Trophoblast cell (in vitro differentiated cells and primary cell): ENCODE measurements around the gene WDFY3.
"Not testable (repeated sequence)": the region's sequence is repeated elsewhere in the genome, so short reads cannot be mapped to it uniquely, and the experiment has no call there.

Experiments
- DNase-seq, 2 donors: peaks; one replicate each; pipeline ENCODE4 v3.0.0-alpha.2; 2016
- H2AFZ ChIP-seq: 2 replicates; pipeline ENCODE4 v1.6.1; 2013; ENCODE audit warnings: low read length, moderate library complexity, mild to moderate bottlenecking; ENCODE audit not compliant: insufficient read depth, poor library complexity
- H2AK5ac ChIP-seq: 2 replicates; pipeline ENCODE4 v1.6.1; 2013; ENCODE audit warnings: mild to moderate bottlenecking, low read length
- H2BK120ac ChIP-seq: 2 replicates; pipeline ENCODE4 v1.6.1; 2013; ENCODE audit warnings: low read length, mild to moderate bottlenecking, moderate library complexity; ENCODE audit not compliant: insufficient read depth, poor library complexity
- H2BK12ac ChIP-seq: 2 replicates; pipeline ENCODE4 v1.6.1; 2013; ENCODE audit warnings: mild to moderate bottlenecking, low read length, moderate library complexity
- H2BK5ac ChIP-seq: 2 replicates; pipeline ENCODE4 v1.6.1; 2013; ENCODE audit warnings: low read length, low read depth, moderate library complexity, mild to moderate bottlenecking; ENCODE audit not compliant: poor library complexity
- H3K14ac ChIP-seq: 2 replicates; pipeline ENCODE4 v1.6.1; 2013; ENCODE audit warnings: mild to moderate bottlenecking, low read length
- H3K18ac ChIP-seq: 2 replicates; pipeline ENCODE4 v1.6.1; 2013; ENCODE audit warnings: mild to moderate bottlenecking, low read length
- H3K23ac ChIP-seq: 2 replicates; pipeline ENCODE4 v1.6.1; 2013; ENCODE audit warnings: low read length
- H3K27ac ChIP-seq: 2 replicates; pipeline ENCODE4 v1.5.1; 2013; ENCODE audit warnings: low read depth, mild to moderate bottlenecking, inconsistent platforms, low read length, moderate library complexity
- H3K27me3 ChIP-seq: 2 replicates; pipeline ENCODE4 v1.6.1; 2013; ENCODE audit warnings: inconsistent platforms, mild to moderate bottlenecking, low read length, moderate library complexity; ENCODE audit not compliant: insufficient read depth
- H3K36me3 ChIP-seq, 2 experiments: 1 replicate in 1 of 2; 2 replicates in 1 of 2; pipeline ENCODE4 v1.6.1; 2013; ENCODE audit warnings: low read length in 2 of 2, mild to moderate bottlenecking in 2 of 2, moderate library complexity in 1 of 2; ENCODE audit not compliant: insufficient read depth in 2 of 2, control insufficient read depth in 1 of 2
- H3K4ac ChIP-seq: 2 replicates; pipeline ENCODE4 v1.6.1; 2013; ENCODE audit warnings: low read depth, mild to moderate bottlenecking, low read length, moderate library complexity
- H3K4me1 ChIP-seq, 2 experiments: 1 replicate in 1 of 2; 2 replicates in 1 of 2; pipeline ENCODE4 v1.6.1; 2013; ENCODE audit warnings: low read length in 2 of 2, mild to moderate bottlenecking in 2 of 2, moderate library complexity in 1 of 2; ENCODE audit not compliant: insufficient read depth in 2 of 2, control insufficient read depth in 1 of 2
- H3K4me2 ChIP-seq: 2 replicates; pipeline ENCODE4 v1.6.1; 2013; ENCODE audit warnings: inconsistent platforms, mild to moderate bottlenecking, low read length, moderate library complexity
- H3K4me3 ChIP-seq: 2 replicates; pipeline ENCODE4 v1.5.1; 2013; ENCODE audit warnings: mild to moderate bottlenecking, low read depth, low read length, inconsistent platforms
- H3K79me1 ChIP-seq: one replicate; pipeline ENCODE4 v1.6.1; 2013; ENCODE audit warnings: low read length
- H3K79me2 ChIP-seq: 2 replicates; pipeline ENCODE4 v1.6.1; 2013; ENCODE audit warnings: low read length, mild to moderate bottlenecking; ENCODE audit not compliant: control insufficient read depth, insufficient read depth, poor library complexity
- H3K9ac ChIP-seq: 2 replicates; pipeline ENCODE4 v1.6.1; 2013; ENCODE audit warnings: mild to moderate bottlenecking, low read length
- H3K9me3 ChIP-seq: 2 replicates; pipeline ENCODE4 v1.6.1; 2013; ENCODE audit warnings: low read depth, mild to moderate bottlenecking, control low read depth, inconsistent platforms, low read length; ENCODE audit not compliant: insufficient read depth
- H4K12ac ChIP-seq: 2 replicates; pipeline ENCODE4 v1.6.1; 2013; ENCODE audit warnings: low read depth, mild to moderate bottlenecking, low read length, moderate library complexity
- H4K8ac ChIP-seq: 2 replicates; pipeline ENCODE4 v1.6.1; 2013; ENCODE audit warnings: low read depth, mild to moderate bottlenecking, low read length, moderate library complexity
- H4K91ac ChIP-seq: one replicate; pipeline ENCODE4 v1.6.1; 2013; ENCODE audit warnings: low read depth, mild to moderate bottlenecking, low read length, moderate library complexity
- WGBS: extraction: QIAGEN DNeasy Blood & Tissue Kit; methylation state at CpG from one replicate; pipeline ENCODE4 v1.1.7; 2013; ENCODE audit warnings: missing lambda C conversion rate; ENCODE audit not compliant: insufficient read length, insufficient coverage; ENCODE audit errors: extremely low coverage; 5-methylcytosine and 5-hydroxymethylcytosine counted together

Gene WDFY3

GRCh38 chr4:84685105-84685504, 281.4 kb downstream of the WDFY3 start:
- Histone ChIP-seq H3K4me1 (peaks cover 1 to 11% of the 10 kb centered on the region in 2 experiments), H2BK120ac (no peak overlapping the region), H3K36me3 (peaks cover 16 to 22% of the 10 kb centered on the region in 2 experiments), H4K8ac (no peak overlapping the region), H3K23ac (no peak overlapping the region), H3K4me2 (no peak overlapping the region), H2AK5ac (no peak overlapping the region), H3K9me3 (no peaks in the 10 kb centered on the region), H2BK12ac (no peak overlapping the region), H3K9ac (no peak overlapping the region), H3K79me1 (peaks cover 1% of the 10 kb centered on the region), H3K27me3 (no peaks in the 10 kb centered on the region), H3K27ac (no peak overlapping the region), H3K79me2 (no peaks in the 10 kb centered on the region), H4K12ac (no peak overlapping the region), H2BK5ac (no peak overlapping the region), H2AFZ (no peak overlapping the region), H3K4me3 (no peak overlapping the region), H4K91ac (no peak overlapping the region), H3K14ac (no peak overlapping the region), H3K4ac (no peak overlapping the region), H3K18ac (no peak overlapping the region)
- WGBS = no CpG with 5 or more reads among the region's 1 CpG
- DNase-seq = no peak

GRCh38 chr4:84684361-84684760, 282.1 kb downstream of the WDFY3 start:
- peaks cover 1 to 11% of the 10 kb centered on the region in 2 experiments for H3K4me1 ChIP-seq
- no peaks in the 10 kb centered on the region for H3K9me3 ChIP-seq
- H4K91ac ChIP-seq = no peak overlapping the region
- H3K27ac ChIP-seq = no peak overlapping the region
- no peak overlapping the region for H3K4me2 ChIP-seq
- no peak overlapping the region for H3K4ac ChIP-seq
- H3K9ac ChIP-seq = no peak overlapping the region
- no peak overlapping the region for H3K4me3 ChIP-seq
- H2BK12ac ChIP-seq = no peak overlapping the region
- H3K14ac ChIP-seq = no peak overlapping the region
- H3K23ac ChIP-seq = no peak overlapping the region
- no peak overlapping the region for H4K12ac ChIP-seq
- no peak overlapping the region for H3K18ac ChIP-seq
- no CpG with 5 or more reads among the region's 3 CpGs for WGBS
- no peak overlapping the region for H2AK5ac ChIP-seq
- no peak overlapping the region for H4K8ac ChIP-seq
- no peak for DNase-seq
- H3K27me3 ChIP-seq = no peaks in the 10 kb centered on the region
- no peak overlapping the region for H2AFZ ChIP-seq
- no peaks in the 10 kb centered on the region for H3K79me2 ChIP-seq
- H3K79me1 ChIP-seq = peaks cover 1% of the 10 kb centered on the region
- no peak overlapping the region for H2BK5ac ChIP-seq
- H3K36me3 ChIP-seq = peaks cover 16 to 22% of the 10 kb centered on the region in 2 experiments
- no peak overlapping the region for H2BK120ac ChIP-seq

DNA sequence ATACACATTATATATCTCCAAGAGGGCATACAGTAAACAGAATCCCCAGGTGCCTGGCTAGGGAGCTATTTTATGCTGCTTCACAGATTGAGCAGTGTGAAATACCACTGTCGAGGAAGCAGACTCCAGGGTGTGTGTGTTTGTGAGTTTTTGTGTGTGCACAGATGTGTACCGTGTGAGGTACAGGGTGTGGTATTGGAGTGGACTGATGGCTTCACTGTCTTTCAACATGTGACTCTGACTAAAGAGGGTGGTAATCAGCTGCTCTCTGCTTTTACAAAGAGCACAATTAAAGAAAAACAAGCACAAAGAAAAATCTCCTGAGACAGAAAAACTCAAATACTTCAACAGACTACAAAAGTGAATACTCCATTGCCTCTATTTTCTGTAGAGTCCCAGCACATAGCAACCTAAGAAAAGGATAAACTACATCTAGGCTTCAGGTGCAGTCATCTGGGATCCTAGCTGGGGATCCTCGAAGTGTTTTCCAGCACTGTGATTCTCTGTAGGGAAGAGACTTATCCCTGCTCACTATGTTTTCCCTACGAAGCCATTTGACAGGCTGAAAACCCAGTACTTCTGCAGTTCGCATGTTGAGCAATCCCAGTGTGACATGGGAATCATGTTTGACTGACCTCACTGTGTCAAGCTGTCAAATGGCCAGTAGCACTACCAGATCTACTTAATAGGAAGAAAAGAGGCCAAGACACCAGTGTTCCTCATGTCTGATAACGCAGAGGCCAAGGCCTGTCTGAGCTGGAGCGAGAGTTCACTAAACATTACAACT, 283.2 kb downstream of the WDFY3 start:
- Histone ChIP-seq H3K4ac (no peak overlapping the region), H4K12ac (no peak overlapping the region), H3K4me1 (peaks cover 1 to 11% of the 10 kb centered on the region in 2 experiments), H3K4me2 (no peak overlapping the region), H3K79me1 (peaks cover 1% of the 10 kb centered on the region), H2BK120ac (no peak overlapping the region), H4K91ac (no peak overlapping the region), H2AFZ (no peak overlapping the region), H3K9ac (no peak overlapping the region), H3K79me2 (no peaks in the 10 kb centered on the region), H3K18ac (no peak overlapping the region), H3K4me3 (no peak overlapping the region), H3K27ac (no peak overlapping the region), H2BK12ac (no peak overlapping the region), H3K23ac (no peak overlapping the region), H3K14ac (no peak overlapping the region), H3K9me3 (no peaks in the 10 kb centered on the region), H3K27me3 (no peaks in the 10 kb centered on the region), H3K36me3 (peaks cover 22 to 28% of the 10 kb centered on the region in 2 experiments), H2BK5ac (no peak overlapping the region), H4K8ac (no peak overlapping the region), H2AK5ac (no peak overlapping the region)
- peak in 1 of 2 donors; percentile 33 for DNase-seq
- no CpG with 5 or more reads among the region's 7 CpGs for WGBS

DNA sequence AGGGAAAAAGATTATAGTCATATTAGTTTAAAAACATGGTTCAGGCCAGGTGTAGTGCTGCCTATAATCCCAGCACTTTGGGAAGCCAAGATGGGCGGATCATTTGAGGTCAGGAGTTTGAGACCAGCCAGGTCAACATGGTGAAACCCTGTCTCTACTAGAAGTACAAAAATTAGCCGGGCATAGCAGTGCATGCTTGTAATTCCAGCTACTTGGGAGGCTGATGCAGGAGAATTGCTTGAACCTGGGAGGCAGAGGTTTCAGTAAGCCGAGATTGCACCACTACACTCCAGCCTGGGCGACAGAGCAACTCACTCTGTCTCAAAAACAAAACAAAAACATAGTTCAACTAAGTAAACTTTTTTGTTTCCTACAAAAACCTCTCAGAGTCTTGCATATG, 283.8 kb downstream of the WDFY3 start:
- not testable (repeated sequence) for H2BK12ac ChIP-seq, H2AFZ ChIP-seq, H3K23ac ChIP-seq, H3K79me1 ChIP-seq, H4K8ac ChIP-seq, H2AK5ac ChIP-seq, H3K79me2 ChIP-seq, H3K4me3 ChIP-seq, H3K4me2 ChIP-seq, H3K9ac ChIP-seq, H2BK5ac ChIP-seq, H3K27me3 ChIP-seq, H2BK120ac ChIP-seq, H3K4ac ChIP-seq, H4K12ac ChIP-seq, H3K18ac ChIP-seq, H3K27ac ChIP-seq, H3K9me3 ChIP-seq, H4K91ac ChIP-seq, H3K14ac ChIP-seq
- Histone ChIP-seq H3K36me3 (peaks cover 21 to 26% of the 10 kb centered on the region in 2 experiments), H3K4me1 (peaks cover 4 to 11% of the 10 kb centered on the region in 2 experiments)
- peak; percentile 34 to 59 for DNase-seq
- no CpG with 5 or more reads among the region's 4 CpGs for WGBS
